ENCODE measurements around the gene MEGF8. TPM values are rescaled to one million over a fixed set of nuclear protein-coding genes. Genes with fewer than 3 reads are reported as not detected.

The MEGF8 gene
- total and polyA plus RNA-seq, 10 of the 15 experiments (the other 5 are each of a cell fraction or from before 2014, with no cell fraction given) = 0.43 to 12.8 (median 2.7) TPM

DNA sequence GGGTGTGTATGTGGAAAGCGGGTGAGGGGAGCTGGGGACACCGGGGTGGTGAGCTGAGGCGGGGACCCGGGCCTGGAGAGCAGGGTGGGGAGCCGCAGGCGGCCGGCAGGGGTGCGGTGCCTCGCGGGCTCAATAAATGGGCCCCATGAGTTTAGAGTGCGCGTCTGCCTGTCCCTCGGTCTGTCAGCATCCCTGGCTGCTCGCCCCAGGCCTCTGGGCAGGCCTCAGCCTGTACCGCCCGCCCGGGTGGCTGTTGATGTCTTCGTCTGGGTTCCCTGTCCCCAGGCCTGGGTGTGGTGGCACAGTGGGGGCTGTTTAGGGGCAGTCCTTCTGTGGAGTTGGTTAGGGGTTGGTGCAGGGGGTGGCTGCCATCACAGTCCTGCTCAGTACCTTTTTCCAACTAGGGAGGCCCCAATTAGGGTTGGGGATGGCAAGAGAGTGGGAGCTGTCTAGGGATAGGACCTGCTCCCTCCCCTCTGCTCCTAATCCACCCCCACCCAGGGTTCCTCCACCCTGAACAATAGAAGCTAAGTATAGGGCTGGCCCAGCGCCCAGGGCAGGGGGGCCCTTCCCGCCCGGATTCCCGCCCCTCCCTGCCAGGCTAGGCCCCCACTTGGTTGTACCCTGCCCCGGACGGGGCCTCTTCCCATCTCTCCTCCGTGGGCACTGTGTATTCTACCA, 44.1 kb upstream of the MEGF8 start:
- no peak for DNase-seq (ENCODE audit: low read depth, low spot score)
- ChIA-PET RAD21 (ENCODE audit: unreplicated experiment) (interaction anchor here (0.7 to 5.5 kb wide), 6 partner anchors 11 to 149 kb away, joined by 3 to 82 read pairs (median 6); partner anchors contain the start of genes CIC, GSK3A, PAFAH1B3 and POU2F2), SMC1A (ENCODE audit: uncharacterized antibody, unreplicated experiment) (interaction anchor here (0.7 to 5.1 kb wide), 5 partner anchors 15 to 80 kb away, joined by 3 to 70 read pairs (median 4); partner anchors contain the start of gene GSK3A), POLR2A (interaction anchor here (0.6 to 5.1 kb wide), 5 partner anchors 29 to 152 kb away, joined by 3 to 51 read pairs (median 4); partner anchors contain the start of gene GSK3A), CTCF (interaction anchor here (2.4 to 6.7 kb wide), 2 partner anchors 15 to 37 kb away, joined by 6 to 111 read pairs; partner anchors contain the start of gene GSK3A)
- Histone ChIP-seq H3K4me1 (ENCODE audit: control insufficient read depth, insufficient read depth, low read length) (peaks cover 56% of the 10 kb centered on the region), H4K20me1 (ENCODE audit: control insufficient read depth, insufficient read depth) (no peaks in the 10 kb centered on the region; the same call in 1 of the 2 replicates), H3K9ac (ENCODE audit: control insufficient read depth, insufficient read depth, low read length) (peak overlapping the region; percentile 59), H3K9me3 (replicated peaks; ENCODE audit: control insufficient read depth, insufficient read depth, low read length) (no peaks in the 10 kb centered on the region), H3K27ac (ENCODE audit: control insufficient read depth, insufficient read depth) (peak overlapping the region; percentile 45), H3K36me3 (ENCODE audit: control insufficient read depth in 2 of 2, insufficient read depth in 2 of 2, low read length in 1 of 2) (no peaks in the 10 kb centered on the region), H3K27me3 (replicated peaks in 1 of 2; ENCODE audit: control insufficient read depth in 2 of 2, insufficient read depth in 2 of 2, low read length in 1 of 2) (no peaks in the 10 kb centered on the region), H3K4me3 (peak overlapping the region; percentile 64; the same call in 1 of the 2 replicates), H2AFZ (ENCODE audit: control insufficient read depth, low read depth, low read length) (no peak overlapping the region), H3K79me2 (ENCODE audit: control insufficient read depth, insufficient read depth, low read length) (peaks cover 40% of the 10 kb centered on the region), H3K4me2 (ENCODE audit: control insufficient read depth, insufficient read depth) (peak overlapping the region; percentile 97)
- WGBS (ENCODE audit: insufficient coverage, insufficient replicate concordance, low lambda C conversion rate, missing lambda C conversion rate) = 0% methylated on average over 17 of the region's 25 CpGs
- peak; percentile 7 for ATAC-seq
- no TSS peak for BruUV-seq (replicated peaks)
- intact Hi-C loops (cut with micrococcal nuclease; ENCODE audit: unreplicated experiment) = loop anchor here (2.0 to 5.0 kb wide), 5 partner anchors 36 to 174 kb away; partner anchors contain the start of genes POU2F2 and ZNF526
- TF ChIP-seq, protein P1, sequence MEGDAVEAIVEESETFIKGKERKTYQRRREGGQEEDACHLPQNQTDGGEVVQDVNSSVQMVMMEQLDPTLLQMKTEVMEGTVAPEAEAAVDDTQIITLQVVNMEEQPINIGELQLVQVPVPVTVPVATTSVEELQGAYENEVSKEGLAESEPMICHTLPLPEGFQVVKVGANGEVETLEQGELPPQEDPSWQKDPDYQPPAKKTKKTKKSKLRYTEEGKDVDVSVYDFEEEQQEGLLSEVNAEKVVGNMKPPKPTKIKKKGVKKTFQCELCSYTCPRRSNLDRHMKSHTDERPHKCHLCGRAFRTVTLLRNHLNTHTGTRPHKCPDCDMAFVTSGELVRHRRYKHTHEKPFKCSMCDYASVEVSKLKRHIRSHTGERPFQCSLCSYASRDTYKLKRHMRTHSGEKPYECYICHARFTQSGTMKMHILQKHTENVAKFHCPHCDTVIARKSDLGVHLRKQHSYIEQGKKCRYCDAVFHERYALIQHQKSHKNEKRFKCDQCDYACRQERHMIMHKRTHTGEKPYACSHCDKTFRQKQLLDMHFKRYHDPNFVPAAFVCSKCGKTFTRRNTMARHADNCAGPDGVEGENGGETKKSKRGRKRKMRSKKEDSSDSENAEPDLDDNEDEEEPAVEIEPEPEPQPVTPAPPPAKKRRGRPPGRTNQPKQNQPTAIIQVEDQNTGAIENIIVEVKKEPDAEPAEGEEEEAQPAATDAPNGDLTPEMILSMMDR (IDR thresholded peaks at IDR 0.05 in 2 of 3, conservative IDR thresholded peaks at IDR 0.05 in 1 of 3; ENCODE audit: control insufficient read depth in 2 of 3, extremely low read depth in 1 of 3, insufficient read depth in 1 of 3, low read depth in 3 of 3, low read length in 3 of 3) = 0 out of 6 replicates have a peak, but pooled peaks of 1 of the 3 experiments have one; percentile 25
- TF ChIP-seq EGR1 (IDR thresholded peaks at IDR 0.05; ENCODE audit: borderline replicate concordance in 1 of 2, low read depth in 2 of 2, low read length in 2 of 2) (no peak), LARP7 (IDR thresholded peaks at IDR 0.05) (0 out of 2 replicates have a peak, but pooled peaks have one; percentile 21)
- no peak for FAIRE-seq
- in situ Hi-C loops (cut with MboI) = no loop called here

Data from GM12878 (cell line).